ENCODE data around the gene PRKAB2. TPM values are rescaled to one million over a fixed set of nuclear protein-coding genes. Genes with fewer than 3 reads are reported as not detected.
A peak's percentile ranks its signal among the peaks of the same experiment; 100 is the strongest.

Gene PRKAB2
- total and polyA plus RNA-seq, 9 of the 15 experiments (the other 6 are each of a cell fraction or from before 2014, with no cell fraction given) = 2.3 to 20.8 (median 7.9) TPM

DNA sequence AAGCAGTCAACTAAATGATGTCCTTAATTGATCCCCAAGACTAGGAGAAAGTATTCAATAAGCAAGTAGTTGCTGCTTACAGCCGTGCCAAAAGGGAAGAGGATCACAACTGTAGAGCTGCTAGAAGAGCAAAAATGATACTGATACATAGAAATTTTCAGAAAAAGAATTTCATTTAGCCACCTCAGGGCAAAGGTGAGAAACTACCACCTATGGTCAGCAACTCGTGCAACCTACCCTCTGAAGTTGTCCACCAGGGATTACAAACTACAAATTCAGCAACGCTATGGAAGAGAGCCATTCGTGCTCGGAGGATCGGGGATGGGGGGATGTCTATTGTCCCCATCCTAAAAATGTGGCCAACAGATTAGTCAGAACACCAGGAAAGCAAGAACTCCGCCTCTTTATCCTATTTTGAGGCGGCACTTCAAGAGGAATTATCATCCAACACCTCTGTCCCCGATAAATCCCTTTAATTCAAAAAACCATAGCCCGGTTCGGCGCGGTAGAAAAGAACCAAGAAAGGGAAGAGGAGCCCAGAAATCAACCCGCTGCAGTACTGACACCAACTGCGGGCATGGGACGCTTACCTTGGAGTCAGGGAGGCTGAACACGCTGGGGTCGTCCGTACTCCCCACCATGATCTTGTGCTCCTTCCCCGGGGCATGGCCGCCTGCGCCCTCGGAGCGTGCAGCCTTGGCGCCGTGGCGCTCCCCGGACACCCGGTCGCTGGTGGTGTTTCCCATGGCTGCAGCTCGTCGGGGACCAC is 687 bp downstream of the PRKAB2 start (continued):
- TF ChIP-seq, protein P1, sequence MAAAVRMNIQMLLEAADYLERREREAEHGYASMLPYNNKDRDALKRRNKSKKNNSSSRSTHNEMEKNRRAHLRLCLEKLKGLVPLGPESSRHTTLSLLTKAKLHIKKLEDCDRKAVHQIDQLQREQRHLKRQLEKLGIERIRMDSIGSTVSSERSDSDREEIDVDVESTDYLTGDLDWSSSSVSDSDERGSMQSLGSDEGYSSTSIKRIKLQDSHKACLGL (CRISPR knock-in tag; IDR thresholded peaks at IDR 0.05; ENCODE audit: borderline replicate concordance, poor library complexity, severe bottlenecking) = no peak
- TF ChIP-seq, protein P2, sequence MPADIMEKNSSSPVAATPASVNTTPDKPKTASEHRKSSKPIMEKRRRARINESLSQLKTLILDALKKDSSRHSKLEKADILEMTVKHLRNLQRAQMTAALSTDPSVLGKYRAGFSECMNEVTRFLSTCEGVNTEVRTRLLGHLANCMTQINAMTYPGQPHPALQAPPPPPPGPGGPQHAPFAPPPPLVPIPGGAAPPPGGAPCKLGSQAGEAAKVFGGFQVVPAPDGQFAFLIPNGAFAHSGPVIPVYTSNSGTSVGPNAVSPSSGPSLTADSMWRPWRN (IDR thresholded peaks at IDR 0.05; ENCODE audit: low read depth) = 0 out of 2 replicates have a peak, but pooled peaks have one; percentile 26
- TF ChIP-seq PTBP1 (IDR thresholded peaks at IDR 0.05; ENCODE audit: low read depth, low read length) = no peak
- no peak for TF ChIP-seq POLR2AphosphoS5 (IDR thresholded peaks at IDR 0.05; ENCODE audit: control insufficient read depth, insufficient read depth, low read depth, low read length)
- TF ChIP-seq CAMTA2 (CRISPR knock-in tag; conservative IDR thresholded peaks at IDR 0.05) = no peak
- TF ChIP-seq, protein P3, sequence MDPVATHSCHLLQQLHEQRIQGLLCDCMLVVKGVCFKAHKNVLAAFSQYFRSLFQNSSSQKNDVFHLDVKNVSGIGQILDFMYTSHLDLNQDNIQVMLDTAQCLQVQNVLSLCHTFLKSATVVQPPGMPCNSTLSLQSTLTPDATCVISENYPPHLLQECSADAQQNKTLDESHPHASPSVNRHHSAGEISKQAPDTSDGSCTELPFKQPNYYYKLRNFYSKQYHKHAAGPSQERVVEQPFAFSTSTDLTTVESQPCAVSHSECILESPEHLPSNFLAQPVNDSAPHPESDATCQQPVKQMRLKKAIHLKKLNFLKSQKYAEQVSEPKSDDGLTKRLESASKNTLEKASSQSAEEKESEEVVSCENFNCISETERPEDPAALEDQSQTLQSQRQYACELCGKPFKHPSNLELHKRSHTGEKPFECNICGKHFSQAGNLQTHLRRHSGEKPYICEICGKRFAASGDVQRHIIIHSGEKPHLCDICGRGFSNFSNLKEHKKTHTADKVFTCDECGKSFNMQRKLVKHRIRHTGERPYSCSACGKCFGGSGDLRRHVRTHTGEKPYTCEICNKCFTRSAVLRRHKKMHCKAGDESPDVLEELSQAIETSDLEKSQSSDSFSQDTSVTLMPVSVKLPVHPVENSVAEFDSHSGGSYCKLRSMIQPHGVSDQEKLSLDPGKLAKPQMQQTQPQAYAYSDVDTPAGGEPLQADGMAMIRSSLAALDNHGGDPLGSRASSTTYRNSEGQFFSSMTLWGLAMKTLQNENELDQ (CRISPR knock-in tag; IDR thresholded peaks at IDR 0.05; ENCODE audit: borderline replicate concordance) = no peak
- no peak for TF ChIP-seq ELF1 (tag; IDR thresholded peaks at IDR 0.05)
- no peak for TF ChIP-seq NCOA1 (IDR thresholded peaks at IDR 0.05; ENCODE audit: low read depth)
- TF ChIP-seq NELFE (IDR thresholded peaks at IDR 0.05; ENCODE audit: insufficient read depth, insufficient read length) = no peak
- no peak for TF ChIP-seq CHCHD3 (CRISPR knock-in tag; IDR thresholded peaks at IDR 0.05)
- no peak for TF ChIP-seq NFIC (IDR thresholded peaks at IDR 0.05)
- no peak for TF ChIP-seq GABPA (tag; conservative IDR thresholded peaks at IDR 0.05; ENCODE audit: low read depth)
- TF ChIP-seq RHOXF2B (CRISPR knock-in tag; conservative IDR thresholded peaks at IDR 0.05) = no peak
- TF ChIP-seq SAP30 (IDR thresholded peaks at IDR 0.05; ENCODE audit: borderline replicate concordance, insufficient read depth, low read depth, low read length, poor library complexity, severe bottlenecking) = peak; percentile 70
- no peak for TF ChIP-seq ZNF174 (CRISPR knock-in tag; IDR thresholded peaks at IDR 0.05)
- TF ChIP-seq GABPB2 (CRISPR knock-in tag; conservative IDR thresholded peaks at IDR 0.05) = no peak
- TF ChIP-seq, protein P4, sequence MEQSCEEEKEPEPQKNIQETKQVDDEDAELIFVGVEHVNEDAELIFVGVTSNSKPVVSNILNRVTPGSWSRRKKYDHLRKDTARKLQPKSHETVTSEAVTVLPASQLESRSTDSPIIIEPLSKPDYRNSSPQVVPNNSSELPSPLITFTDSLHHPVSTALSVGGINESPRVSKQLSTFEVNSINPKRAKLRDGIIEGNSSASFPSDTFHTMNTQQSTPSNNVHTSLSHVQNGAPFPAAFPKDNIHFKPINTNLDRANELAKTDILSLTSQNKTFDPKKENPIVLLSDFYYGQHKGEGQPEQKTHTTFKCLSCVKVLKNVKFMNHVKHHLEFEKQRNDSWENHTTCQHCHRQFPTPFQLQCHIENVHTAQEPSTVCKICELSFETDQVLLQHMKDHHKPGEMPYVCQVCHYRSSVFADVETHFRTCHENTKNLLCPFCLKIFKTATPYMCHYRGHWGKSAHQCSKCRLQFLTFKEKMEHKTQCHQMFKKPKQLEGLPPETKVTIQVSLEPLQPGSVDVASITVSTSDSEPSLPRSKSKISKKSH (CRISPR knock-in tag; IDR thresholded peaks at IDR 0.05) = no peak
- TF ChIP-seq SMARCB1 (IDR thresholded peaks at IDR 0.05; ENCODE audit: insufficient read length, low read depth) = peak; percentile 5
- TF ChIP-seq WHSC1 (IDR thresholded peaks at IDR 0.05; ENCODE audit: low read length) = no peak
- no peak for TF ChIP-seq ZNF561 (CRISPR knock-in tag; conservative IDR thresholded peaks at IDR 0.05)
- TF ChIP-seq, protein P5, sequence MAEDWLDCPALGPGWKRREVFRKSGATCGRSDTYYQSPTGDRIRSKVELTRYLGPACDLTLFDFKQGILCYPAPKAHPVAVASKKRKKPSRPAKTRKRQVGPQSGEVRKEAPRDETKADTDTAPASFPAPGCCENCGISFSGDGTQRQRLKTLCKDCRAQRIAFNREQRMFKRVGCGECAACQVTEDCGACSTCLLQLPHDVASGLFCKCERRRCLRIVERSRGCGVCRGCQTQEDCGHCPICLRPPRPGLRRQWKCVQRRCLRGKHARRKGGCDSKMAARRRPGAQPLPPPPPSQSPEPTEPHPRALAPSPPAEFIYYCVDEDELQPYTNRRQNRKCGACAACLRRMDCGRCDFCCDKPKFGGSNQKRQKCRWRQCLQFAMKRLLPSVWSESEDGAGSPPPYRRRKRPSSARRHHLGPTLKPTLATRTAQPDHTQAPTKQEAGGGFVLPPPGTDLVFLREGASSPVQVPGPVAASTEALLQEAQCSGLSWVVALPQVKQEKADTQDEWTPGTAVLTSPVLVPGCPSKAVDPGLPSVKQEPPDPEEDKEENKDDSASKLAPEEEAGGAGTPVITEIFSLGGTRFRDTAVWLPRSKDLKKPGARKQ (CRISPR knock-in tag; IDR thresholded peaks at IDR 0.05) = no peak
- peak; percentile 93 for TF ChIP-seq ZNF263 (CRISPR knock-in tag; IDR thresholded peaks at IDR 0.05; ENCODE audit: borderline replicate concordance)
